PC-9 (cell line): ENCODE results near the gene UBE2Z.

Source experiments
- EZH2 ChIP-seq: fragments of 200-600 bp; sonication (generic); IDR thresholded peaks from 2 replicates; pipeline ENCODE4 v1.8.0; 2017; ENCODE audit warnings: antibody characterized with exemption, low read depth
- TF ChIP-seq, protein P1 (sequence below): fragments of 200-600 bp; sonication (generic); conservative IDR thresholded peaks from 2 replicates; pipeline ENCODE4 v1.6.1; 2017; ENCODE audit warnings: mixed run types, antibody characterized with exemption, mild to moderate bottlenecking, moderate library complexity

DNA sequence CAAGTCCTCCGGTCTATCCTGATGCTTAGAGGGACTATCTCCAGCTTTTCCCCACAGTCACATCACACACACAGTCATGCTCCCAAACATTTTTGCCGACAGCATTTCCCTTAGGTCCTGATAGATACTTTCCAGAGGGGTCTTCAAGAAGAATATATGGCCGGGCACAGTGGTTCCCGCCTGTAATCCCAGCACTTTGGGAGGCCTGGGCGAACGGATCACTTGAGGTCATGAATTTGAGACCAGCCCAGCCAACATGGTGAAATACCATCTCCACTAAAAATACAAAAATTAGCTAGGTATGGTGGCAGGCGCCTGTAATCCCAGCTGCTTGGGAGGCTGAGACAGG, 64.5 kb downstream of the UBE2Z start:
- TF ChIP-seq EZH2: no peak
- TF ChIP-seq, protein P1, sequence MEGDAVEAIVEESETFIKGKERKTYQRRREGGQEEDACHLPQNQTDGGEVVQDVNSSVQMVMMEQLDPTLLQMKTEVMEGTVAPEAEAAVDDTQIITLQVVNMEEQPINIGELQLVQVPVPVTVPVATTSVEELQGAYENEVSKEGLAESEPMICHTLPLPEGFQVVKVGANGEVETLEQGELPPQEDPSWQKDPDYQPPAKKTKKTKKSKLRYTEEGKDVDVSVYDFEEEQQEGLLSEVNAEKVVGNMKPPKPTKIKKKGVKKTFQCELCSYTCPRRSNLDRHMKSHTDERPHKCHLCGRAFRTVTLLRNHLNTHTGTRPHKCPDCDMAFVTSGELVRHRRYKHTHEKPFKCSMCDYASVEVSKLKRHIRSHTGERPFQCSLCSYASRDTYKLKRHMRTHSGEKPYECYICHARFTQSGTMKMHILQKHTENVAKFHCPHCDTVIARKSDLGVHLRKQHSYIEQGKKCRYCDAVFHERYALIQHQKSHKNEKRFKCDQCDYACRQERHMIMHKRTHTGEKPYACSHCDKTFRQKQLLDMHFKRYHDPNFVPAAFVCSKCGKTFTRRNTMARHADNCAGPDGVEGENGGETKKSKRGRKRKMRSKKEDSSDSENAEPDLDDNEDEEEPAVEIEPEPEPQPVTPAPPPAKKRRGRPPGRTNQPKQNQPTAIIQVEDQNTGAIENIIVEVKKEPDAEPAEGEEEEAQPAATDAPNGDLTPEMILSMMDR: no peak
